ENCODE measurements around the gene NDUFC1.
"Not testable (repeated sequence)": the region's sequence is repeated elsewhere in the genome, so short reads cannot be mapped to it uniquely, and the experiment has no call there.

NDUFC1 gene

DNA sequence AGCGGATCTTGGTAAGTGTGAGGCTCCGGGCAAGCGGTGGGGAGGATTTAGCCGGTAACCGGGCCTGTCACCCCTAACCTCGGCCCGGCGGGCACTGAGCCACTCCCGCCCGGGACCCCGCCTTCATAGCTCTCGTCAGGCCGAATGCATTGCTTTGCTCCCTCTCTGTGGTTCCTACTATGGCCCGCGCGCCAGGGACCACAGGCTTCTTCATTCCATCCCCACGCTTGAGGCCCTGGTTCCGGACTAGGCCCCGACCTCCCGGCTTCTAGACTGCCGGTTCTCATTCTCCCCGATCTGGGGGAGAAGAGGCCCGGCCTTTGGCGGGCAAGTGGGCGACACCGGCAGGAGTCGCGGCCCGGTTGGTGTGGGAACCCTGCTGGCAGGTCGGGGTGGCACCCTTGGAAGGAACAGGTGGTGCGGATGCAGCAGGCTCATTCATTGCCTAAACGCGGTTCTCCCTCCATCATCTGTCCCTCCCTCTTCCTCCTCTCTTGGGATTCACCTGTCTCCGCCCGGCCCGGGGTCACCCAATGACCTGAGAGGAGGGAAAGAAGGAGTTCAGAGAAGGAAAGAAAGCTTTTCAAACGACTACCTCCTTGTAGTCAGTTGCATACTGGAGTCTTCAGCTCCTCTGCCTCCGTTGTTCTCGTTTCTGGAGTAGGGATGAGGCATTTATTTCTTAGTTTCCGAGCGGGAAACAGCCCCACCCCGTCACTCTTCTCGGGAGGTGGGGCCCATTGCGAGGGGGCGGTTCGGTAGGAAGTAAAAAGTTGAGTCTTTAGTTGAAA is at the start of gene NDUFC1:
NDUFC1 (minus strand) TSS at position 657 of the 791 bp plus-strand sequence. CDS start 6,679 bp downstream, outside the sequence.
- in situ Hi-C loops (cut with MboI; ENCODE audit: low pct_unique_long_range_greater_than_20kb, low sequenced_read_pairs), result no loop called here
- peak; percentile 79 for DNase-seq

DNA sequence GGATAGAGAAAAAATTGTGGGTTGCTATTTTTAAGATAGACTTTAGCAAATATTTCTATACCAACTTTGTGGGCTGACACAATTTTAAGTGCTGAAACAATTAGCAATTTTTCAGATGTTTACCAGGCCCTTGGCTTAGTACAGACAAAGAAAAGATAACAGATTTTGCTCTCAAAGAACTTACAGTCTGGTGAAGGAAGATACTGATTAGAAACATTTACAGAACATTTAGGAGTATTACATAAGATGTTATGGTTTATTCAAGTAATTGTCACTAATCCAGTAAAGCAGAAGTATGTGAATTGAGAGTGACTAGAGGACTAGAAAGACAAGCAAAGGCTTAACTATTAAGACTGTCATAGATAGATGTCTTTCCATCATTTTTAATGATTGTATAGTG is 35.3 kb upstream of the NDUFC1 start:
- no peak for DNase-seq
- in situ Hi-C loops (cut with MboI; ENCODE audit: low pct_unique_long_range_greater_than_20kb, low sequenced_read_pairs), result no loop called here

DNA sequence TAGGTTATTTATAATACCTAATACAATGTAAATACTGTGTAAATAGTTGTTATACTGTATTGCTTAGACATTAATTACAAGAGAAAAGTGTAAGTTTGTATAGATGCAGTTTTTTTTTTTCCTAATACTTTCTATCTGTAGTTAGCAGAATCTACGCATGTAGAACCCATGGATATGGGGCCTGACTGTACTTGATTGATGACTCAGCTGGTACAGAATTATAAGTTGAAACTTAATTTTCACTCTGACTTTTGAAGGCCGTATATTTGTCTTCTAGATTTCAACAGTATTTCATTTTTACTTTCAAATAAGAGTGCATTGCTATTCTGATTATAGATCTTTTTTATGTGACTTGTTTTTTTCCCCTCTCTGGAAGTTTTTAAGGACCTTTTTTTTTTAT is 30.8 kb upstream of the NDUFC1 start:
- in situ Hi-C loops (cut with MboI; ENCODE audit: low pct_unique_long_range_greater_than_20kb, low sequenced_read_pairs), result no loop called here
- DNase-seq, result no peak

DNA sequence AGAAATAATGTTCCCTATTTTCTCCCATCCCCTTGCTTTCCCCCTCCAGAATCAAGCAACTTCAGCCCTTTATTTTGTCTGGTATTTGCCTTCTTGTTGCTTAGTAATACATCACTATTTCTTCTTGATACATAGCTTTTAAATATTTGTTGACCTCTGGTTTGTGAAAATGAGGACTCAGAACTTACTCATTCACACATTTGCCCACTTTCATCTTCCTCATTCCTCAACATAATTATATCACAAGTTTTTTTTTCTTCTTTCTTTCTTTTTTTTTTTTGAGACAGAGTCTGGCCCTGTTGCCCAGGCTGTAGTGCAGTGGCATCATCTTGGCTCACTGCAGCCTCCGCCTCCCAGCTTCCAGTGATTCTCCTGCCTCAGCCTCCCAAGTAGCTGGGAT is 28.9 kb upstream of the NDUFC1 start:
- no peak for DNase-seq
- in situ Hi-C loops (cut with MboI; ENCODE audit: low pct_unique_long_range_greater_than_20kb, low sequenced_read_pairs), result no loop called here

DNA sequence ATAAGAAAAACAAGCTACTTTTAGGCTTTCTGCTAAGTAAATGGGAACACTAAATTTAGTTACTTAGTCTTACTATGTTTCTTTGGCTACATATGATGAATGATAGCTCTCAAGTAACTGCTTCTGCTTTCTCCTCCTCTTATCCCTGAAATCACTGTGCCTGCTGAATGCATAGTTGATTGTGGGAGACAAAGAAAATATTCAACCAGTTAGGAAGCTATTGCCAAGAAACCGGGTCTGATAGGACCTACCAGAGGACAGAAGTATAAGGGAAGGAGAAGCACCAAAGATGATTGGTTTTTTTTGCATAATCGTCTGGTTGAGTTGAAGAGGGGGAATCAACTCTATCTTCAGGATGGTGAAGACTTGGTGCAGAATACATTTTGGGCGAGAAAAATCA is 28.0 kb upstream of the NDUFC1 start:
- in situ Hi-C loops (cut with MboI; ENCODE audit: low pct_unique_long_range_greater_than_20kb, low sequenced_read_pairs), result no loop called here
- no peak for DNase-seq

DNA sequence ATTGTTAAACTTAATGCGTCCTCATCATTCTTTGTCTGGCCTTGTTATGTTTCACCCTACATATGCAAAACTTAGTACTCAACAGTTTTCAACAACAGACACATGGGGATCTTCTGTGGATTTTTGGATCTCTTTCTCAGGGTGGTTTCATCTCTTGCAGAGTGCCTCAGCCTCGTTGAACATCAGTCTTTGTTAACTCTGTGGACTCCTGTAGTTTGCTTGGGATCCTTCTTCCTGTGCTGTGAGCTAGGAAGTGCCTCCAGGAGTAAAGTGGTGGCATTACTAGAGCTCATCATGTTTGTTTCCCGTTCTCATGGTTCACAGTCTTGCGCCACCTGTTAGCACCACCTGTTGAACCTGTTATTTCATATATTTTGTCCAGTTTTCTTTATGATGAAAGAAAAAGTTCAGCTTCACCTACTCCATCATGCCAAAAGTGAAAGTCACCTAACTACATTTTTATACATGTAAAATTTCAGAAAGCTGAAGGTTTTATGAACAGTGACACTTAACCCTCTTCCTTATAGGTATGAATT is 27.5 kb upstream of the NDUFC1 start:
- no peak for DNase-seq
- in situ Hi-C loops (cut with MboI; ENCODE audit: low pct_unique_long_range_greater_than_20kb, low sequenced_read_pairs), result no loop called here

DNA sequence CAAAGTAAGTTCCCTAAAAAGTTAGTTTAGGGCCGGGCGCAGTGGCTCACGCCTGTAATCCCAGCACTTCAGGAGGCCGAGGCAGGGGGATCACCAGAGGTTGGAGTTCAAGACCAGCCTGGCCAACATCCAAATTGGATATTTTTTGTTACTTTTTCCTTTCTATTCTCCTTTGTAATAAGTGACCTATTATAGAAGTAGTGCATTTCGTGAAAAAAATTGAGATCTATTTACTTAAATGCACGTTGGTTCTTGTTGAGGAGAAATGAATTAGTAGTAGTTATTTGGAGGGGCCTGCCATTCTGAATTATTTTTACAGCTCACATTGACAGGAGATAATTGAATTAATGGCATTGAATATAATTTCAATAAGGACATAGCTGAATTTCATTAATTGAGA is 22.3 kb upstream of the NDUFC1 start:
- in situ Hi-C loops (cut with MboI; ENCODE audit: low pct_unique_long_range_greater_than_20kb, low sequenced_read_pairs), result no loop called here
- no peak for DNase-seq

DNA sequence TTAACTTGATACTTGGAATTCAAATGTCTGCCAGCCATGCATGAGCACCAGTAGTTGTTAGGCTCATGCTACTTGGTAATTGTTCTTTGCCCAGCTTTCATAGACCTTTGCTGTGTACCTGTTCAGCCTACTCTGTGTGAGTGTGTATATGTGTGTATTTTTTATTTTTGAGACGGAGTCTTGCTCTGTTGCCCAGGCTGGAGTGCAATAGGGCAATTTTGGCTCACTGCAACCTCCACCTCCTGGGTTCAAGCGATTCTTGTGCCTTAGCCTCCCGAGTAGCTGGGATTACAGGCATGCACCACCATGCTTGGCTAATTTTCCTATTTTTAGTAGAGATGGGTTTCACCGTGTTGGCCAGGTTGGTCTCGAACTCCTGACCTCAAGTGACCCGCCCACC is 20.3 kb upstream of the NDUFC1 start:
- DNase-seq; in situ Hi-C loops (cut with MboI; ENCODE audit: low pct_unique_long_range_greater_than_20kb, low sequenced_read_pairs): not testable (repeated sequence)

DNA sequence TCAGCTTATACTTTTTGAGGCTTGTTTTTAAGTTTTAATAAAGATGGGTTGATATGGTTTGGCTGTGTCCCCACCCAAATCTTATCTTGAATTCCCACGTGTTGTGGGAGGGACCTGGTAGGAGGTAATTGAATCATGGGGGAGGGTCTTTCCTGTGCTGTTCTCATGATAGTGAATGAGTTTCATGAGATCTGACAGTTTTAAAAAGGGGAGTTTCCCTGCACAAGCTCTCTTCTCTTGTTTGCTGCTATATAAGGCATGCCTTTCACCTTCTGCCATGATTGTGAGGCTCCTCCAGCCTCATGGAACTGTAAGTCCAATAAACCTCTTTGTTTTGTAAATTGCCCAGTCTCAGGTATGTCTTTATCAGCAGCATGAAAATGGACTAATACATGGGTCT is 19.8 kb upstream of the NDUFC1 start:
- in situ Hi-C loops (cut with MboI; ENCODE audit: low pct_unique_long_range_greater_than_20kb, low sequenced_read_pairs), result not testable (repeated sequence)
- DNase-seq, result peak; percentile 33

DNA sequence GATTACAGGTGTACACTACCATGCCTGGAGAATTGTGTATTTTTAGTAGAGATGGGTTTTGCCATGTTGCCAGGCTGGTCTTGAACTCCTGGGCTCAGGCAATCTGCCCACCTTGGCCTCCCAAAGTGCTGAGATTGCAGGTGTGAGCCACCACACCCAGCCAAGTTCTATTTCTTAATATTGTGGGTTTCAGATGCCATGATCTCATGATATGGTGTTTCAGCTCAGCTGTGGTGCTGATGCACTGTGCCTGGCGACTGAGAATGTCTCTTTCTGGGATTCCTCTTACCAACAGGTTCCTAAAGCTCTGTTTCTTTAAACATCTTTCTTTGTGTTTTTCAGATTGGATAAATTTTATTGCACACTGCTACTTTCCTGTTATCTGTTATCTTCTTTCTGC is 17.3 kb upstream of the NDUFC1 start:
- DNase-seq, result no peak
- in situ Hi-C loops (cut with MboI; ENCODE audit: low pct_unique_long_range_greater_than_20kb, low sequenced_read_pairs), result no loop called here

DNA sequence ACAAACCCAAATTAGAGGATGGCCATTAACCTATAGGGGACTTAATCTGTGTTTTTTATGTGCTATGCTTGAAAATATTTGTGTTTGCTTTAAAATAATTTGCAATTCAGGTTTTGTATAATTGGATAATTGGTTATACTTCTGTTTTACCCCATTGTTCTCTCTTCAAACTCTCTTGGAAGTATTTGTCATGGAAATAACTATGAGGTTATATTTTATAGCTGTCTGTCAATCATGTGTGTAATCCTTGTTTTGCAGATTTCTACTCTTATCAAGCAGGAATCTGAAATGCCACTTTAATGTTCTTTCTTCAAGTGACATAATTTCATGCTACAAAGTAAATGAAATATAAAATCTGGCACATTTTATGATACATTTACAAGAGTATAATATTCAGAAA is 15.4 kb upstream of the NDUFC1 start:
- DNase-seq, result no peak
- in situ Hi-C loops (cut with MboI; ENCODE audit: low pct_unique_long_range_greater_than_20kb, low sequenced_read_pairs), result no loop called here

DNA sequence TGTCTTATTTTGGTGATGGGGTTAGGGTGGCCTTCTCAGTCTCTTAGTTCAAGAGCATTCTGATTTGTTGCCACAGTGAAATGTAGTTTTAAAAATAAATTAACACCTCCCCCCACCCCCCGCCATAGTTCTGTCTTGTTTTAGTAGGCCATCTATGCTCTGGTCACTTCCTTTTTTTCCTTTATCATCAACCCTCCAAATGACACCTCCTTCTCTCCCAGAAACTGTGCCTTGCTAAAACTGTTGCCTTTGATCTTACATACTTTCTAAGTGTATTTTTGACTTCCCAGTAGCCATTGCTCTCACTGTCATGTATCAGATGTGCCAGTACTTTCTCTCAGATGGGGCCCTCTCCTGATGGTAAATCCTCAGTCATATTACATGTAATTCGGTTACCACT is 14.5 kb upstream of the NDUFC1 start:
- DNase-seq, result peak; percentile 64
- in situ Hi-C loops (cut with MboI; ENCODE audit: low pct_unique_long_range_greater_than_20kb, low sequenced_read_pairs), result no loop called here

DNA sequence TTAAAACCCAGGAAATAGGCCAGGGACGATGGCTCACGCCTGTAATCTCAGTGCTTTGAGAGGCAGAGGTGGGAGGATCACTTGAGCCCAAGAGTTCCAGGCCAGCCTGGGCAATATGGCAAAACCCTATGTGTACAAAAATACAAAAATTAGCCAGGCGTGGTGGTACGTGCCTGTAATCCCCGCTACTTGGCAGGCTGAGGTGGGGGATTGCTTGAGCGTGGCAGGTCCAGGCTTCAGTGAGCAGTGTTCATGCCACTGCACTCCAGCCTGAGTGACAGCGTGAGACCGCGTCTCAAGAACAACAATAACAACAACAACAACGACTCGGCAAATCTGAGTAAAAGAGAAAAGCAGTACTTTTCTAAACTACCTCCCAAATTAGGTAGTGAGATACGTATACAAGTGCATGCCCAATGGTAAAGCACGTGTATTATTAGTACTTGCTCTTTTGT is 13.0 kb upstream of the NDUFC1 start:
- no peak for DNase-seq
- in situ Hi-C loops (cut with MboI; ENCODE audit: low pct_unique_long_range_greater_than_20kb, low sequenced_read_pairs), result no loop called here

DNA sequence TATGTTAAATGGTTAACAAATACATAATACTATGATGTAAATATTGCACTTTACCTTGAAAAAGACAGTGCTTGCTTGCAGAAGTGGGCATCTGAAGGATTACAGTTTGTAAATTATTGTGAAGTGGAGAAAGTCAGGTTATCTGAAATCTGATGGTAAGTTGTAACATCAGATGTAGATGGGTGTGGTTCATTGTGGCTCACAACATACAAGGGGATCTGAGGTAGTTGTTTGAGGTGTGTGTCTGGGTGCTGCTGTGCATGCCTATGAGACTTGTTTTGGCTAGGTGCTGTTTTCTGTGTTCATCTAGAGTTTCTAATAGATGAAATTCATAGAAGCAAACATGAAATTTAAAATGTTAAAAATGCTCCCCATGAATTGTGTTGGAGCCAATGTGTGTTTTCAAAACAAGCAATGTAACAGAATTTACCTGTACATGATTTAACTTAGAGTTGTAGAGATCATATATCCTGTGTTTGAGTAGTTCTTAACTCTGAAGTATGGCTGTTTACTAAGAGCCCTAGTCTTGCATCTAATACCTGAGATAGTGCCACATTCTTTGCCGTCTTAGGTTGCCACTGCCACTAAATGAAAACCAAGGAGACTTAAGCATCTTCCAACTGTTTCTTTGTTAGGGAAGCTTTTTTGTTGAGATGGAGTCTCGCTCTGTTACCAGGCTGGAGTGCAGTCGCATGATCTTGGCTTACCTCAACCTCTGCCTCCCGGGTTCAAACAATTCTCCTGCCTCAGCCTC is 11.9 kb upstream of the NDUFC1 start:
- in situ Hi-C loops (cut with MboI; ENCODE audit: low pct_unique_long_range_greater_than_20kb, low sequenced_read_pairs), result no loop called here
- DNase-seq, result no peak

DNA sequence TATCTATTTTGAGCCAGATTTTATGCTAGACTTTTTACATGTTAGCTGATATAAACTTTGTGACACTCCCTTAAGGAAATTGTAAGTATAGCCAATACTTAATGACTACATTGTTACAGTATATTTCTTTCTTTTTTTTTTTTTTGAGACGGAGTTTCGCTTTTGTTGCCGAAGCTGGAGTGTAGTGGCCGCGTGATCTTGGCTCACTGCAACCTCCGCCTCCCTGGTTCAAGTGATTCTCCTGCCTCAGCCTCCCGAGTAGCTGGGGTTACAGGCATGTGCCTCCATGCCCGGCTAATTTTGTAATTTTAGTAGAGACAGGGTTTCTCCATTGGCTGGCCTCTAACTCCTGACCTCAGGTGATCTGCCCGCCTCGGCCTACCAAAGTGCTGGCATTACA is 11.1 kb upstream of the NDUFC1 start:
- in situ Hi-C loops (cut with MboI; ENCODE audit: low pct_unique_long_range_greater_than_20kb, low sequenced_read_pairs); DNase-seq: not testable (repeated sequence)

DNA sequence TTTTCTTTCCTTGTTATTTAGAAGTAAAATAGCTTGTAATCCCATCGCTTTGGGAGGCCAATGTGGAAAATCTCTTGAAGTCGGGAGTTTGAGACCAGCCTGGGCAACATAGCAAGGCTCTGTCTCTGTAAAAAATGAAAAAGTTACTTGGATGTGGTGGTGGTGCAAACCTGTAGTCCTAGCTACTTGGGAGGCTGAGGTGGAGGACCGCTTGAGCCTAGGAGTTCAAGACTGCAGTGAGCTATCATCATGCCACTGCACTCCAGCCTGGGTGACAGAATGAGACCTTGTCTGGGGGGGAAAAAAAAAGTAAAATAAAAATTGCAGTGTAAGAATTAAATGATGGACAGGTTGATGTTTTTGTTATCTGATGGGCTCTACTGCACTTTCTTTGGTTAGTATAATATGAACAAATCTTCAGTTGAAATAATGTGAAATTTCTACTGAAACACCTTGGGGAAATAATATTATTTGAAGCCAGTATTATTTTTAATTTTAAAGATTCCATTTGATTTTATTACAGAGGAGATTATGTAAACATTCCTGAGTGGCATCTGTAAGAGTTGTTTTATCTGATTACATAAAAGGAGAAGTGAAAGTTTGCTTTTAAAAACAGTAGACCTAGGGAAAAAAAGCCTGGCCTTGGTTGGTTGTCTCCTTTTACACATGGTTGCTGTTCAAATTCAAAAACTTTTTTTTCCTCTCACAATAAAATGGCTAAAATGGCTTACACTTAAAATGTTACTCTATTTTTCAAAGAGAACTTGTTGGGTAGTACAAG is 10.5 kb upstream of the NDUFC1 start:
- in situ Hi-C loops (cut with MboI; ENCODE audit: low pct_unique_long_range_greater_than_20kb, low sequenced_read_pairs), result no loop called here
- DNase-seq, result peak; percentile 39

DNA sequence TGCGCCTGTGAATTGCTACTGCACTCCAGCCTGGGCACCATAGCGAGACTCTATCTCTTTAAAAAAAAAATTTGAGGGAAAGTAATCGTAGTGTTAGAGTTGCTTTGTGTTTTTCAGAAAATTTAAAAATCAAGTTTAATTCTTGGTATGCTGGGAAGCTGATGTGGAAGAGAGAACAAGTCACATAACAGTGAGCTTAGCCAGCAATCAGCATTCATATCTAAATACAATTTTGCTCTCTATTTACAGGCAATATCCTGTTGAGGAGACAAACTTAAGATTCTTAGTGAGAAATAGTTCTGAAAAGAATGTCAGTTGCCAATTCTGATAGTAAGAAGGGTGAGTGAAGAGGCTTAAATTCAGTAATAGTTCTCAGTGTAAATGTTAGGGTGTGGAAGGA is 9.6 kb upstream of the NDUFC1 start:
- in situ Hi-C loops (cut with MboI; ENCODE audit: low pct_unique_long_range_greater_than_20kb, low sequenced_read_pairs), result no loop called here

DNA sequence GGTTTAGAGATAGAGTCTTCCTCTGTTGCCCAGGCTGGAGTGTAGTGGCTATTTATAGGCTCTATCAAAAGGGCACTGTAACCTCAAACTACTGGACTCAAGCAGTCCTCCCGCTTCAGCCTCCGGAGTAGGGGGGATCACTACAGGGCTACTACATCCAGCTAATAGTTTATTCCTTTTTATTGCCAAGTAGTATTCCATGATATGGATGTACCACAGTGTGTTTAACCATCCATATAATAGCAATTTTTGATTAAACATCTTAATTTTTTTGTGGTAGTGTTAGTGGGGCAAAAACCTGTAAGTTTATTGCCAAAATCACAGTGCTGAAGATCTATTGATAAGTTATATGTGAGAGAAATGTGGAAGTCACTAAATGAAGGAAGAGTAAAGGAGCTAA is 2.6 kb upstream of the NDUFC1 start:
- in situ Hi-C loops (cut with MboI; ENCODE audit: low pct_unique_long_range_greater_than_20kb, low sequenced_read_pairs), result no loop called here
- no peak for DNase-seq

More for the DNA sequence above, 9.6 kb upstream of the NDUFC1 start:
- DNase-seq, result no peak

DNA sequence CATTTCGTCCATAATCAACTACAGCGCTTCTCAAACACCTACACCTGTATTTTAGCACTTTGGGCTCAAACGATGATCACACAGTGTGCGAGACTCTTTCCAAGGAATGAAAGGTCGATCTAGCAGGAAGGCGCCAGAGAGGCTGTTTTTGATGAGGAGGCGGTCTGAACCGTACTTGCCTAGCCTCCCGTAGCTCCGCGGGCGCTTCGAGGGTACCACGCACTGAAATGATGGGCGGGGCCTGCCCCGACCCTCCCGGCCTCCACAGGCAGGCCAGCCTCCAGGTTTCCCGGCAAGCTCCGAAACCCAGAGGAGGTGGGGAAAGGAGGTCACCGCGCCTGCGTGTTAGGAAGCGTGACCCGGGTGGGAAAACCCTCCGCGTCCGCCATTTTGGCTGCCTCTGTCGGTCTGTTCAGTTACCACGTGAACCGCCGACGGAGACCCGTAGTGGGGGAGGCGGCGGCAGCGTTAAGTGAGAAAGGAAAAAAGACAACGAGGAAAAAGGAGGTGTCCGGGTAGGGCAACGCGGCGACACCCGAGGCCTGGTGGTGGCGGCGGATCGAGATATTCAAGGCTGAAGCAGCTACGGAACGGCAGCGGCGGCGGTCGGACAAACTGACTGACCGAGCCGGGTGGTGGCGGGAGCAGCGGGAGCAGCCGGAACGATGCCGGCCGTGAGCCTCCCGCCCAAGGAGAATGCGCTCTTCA is 1.0 kb downstream of the NDUFC1 start, which contains the start of gene NAA15:
NAA15 (plus strand) TSS at position 393 of the 708 bp plus-strand sequence; CDS start at position 666, 273 bp downstream.
- in situ Hi-C loops (cut with MboI; ENCODE audit: low pct_unique_long_range_greater_than_20kb, low sequenced_read_pairs), result no loop called here
- DNase-seq, result peak; percentile 99
